Glomerular visceral epithelial cell (primary cell): ENCODE data around the gene ITPRIP.

ENCODE experiments used
- DNase-seq: peaks from one replicate; pipeline ENCODE4 v3.0.0-alpha.2; 2016; ENCODE audit errors: extremely low spot score

ITPRIP gene

DNA sequence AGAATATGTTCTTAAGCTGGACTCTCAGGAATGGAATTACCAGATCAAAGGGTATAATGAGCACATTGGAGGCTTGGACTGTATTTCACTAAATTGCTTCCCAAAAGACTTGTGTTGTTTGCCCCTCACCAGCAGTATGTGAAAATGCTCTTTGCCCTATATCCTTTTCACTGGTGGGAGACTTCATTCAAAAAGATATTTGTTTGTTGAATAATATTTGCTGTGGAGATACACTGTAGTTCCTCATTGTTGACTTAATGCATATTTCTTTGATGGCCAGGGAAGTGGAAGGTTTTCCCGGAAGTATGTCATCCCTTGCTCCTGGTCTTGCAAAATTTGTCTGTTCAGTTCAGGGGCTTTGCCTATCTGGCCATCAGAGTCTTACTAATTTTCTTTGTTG, 49.9 kb downstream of the ITPRIP start:
- no peak for DNase-seq

DNA sequence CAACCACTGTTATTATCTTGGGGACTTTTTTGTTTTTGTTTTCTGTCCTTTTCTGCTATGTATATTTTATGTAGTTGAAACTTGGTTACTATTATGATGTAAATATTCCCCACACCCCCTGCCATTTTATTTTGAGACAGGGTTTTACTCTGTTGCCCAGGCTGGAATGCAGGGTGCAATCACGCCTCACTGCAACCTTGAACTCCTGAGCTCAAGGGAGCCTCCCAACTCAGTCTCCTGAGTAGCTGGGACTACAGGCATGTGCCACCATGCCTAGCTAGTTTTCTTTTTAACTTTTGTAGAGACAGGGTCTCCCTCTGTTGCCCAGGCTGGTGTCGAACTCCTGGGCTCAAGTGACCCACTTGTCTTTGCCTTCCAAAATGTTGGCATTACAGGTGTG, 51.3 kb downstream of the ITPRIP start:
- DNase-seq = no peak

DNA sequence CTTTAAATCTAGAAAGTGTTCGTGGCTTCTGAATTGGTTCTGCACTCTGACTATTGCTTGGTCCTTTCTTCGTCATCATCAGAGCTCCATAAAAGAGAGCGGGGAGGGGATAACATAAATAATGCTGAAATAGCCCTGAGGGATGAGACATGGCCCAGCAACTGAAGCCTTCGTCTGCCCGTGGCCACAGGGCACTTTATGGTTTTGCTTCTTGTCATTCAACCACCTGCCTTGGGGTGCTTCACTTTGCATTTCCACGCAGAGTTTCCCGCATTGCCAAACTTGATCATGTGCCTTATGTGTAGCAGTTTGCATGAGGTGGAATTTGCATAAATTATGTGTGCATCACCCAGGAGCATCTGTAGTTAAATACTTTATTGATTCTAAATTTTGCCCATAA, 53.4 kb downstream of the ITPRIP start:
- DNase-seq = no peak

DNA sequence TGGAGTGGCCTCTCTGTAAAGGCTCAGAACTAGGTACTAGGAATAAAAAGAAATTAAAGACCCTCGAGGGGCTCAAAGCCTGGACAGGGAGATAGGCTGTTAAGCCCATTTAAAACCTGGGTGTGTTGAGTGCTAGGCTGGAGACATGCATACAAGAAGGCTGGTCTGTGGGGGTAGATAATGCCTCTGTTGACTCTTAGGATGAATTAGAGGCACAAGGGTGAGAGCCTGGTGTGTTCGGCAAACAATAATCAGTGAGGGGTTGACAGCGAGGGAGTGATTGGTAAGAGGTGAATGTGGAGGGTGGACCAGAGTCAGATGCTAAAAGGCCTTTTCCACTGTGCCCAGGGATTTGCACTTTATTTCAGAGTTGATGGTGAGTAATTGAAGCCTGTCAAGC, 56.6 kb downstream of the ITPRIP start:
- DNase-seq = no peak

GRCh38 chr10:104279550-104280259, 58.6 kb downstream of the ITPRIP start:
- DNase-seq = no peak

DNA sequence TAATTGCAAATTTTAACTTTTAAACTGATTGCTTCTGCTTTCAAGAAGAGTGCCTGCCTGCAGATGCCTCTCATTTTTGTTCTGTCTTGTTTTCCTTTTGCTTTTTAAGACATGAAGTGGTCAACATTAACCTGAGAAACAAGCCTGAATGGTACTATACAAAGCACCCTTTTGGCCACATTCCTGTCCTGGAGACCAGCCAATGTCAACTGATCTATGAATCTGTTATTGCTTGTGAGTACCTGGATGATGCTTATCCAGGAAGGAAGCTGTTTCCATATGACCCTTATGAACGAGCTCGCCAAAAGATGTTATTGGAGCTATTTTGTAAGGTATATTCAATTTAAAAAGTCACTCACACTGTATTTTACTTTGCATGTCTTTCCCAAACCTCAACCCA, 60.5 kb downstream of the ITPRIP start:
- DNase-seq = no peak

DNA sequence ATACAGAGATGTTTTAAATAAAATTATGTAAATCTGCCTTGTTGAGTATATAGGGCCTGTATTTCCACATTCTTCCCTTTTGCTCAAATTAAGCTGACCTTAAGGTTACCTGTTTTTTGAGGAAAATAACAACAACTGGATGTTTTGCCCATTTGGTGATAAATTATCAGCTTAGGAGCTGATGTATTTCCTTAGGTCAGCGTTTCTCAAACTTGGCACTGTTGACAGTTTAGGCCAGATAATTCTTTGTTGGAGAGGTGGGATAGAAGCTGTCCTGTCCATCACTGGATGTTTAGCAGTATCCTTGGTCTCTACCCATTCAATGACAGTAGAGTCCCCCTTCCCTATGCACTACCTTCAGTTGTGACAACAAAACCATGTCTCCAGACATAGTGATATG, 62.1 kb downstream of the ITPRIP start:
- DNase-seq = no peak

DNA sequence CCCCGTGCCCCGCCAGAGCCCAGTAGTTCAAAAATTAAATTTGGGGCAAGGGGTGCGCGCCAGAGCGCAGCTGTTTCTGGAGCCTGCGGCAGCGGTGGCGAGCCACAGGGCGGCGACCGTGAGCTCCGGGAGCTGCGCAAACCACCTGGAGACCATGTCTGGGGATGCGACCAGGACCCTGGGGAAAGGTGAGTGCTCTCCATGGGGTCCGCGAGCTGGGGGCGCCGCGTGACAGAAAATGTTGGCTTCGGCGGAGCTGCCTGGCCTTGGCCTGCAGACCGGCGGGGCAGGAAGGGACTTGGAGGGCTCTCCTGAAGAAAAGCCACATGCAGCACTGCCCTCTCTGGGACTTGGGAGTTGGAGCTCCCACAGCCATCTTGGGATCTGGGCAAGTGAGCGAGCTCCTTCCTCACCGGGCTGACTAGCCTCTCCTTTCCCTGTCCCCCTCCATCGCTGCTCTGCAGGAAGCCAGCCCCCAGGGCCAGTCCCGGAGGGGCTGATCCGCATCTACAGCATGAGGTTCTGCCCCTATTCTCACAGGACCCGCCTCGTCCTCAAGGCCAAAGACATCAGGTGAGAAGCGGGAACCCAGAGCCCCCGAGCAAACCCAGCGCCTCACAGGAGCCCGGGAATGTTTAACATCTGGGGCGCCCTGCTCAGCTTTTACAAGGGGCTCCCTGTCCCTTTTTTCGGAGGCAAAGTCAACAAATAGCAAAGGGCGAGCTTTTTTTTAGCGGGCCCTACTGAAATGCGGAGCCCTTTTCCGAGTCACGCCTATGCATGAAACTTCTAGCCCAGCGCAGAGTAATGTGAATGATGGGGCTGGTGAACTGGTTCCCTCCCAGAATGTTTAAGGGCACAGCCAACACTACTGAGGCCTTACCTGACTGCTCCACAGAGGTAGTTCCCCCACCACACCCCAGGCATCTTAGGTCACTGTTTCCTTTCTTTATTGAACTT, 63.2 kb downstream of the ITPRIP start:
- peak; percentile 54 for DNase-seq

DNA sequence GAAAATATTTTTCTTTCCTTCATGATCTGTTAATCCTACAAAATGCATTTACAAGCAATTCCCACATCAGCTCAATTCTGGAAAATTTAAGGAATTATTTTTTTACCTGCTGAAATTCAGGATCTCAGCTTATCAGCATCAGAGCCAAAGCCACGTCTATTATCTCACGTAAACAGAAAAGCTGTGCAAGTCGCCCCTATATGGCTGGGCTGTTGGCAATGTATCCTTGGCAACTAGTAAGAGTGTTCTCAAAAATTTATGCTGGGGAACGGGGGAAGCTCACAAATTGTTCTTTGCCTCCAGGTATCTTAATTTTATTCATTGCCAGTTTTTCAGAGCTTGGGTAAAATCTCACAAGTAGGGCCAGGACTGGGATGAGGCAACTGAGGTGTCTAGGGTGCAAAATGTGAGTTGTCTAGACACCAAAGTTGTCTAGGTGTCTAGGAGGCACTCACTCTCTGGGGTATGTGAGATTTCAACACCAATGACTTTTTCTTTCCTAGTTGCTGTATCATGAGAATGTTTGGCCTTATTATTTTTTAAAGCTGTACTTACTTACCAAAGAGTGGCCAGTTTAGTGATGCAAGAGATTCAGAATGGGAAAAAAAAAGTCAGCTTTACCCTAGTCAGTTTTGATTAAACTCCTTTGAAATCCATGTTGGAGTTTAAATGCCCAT, 64.2 kb downstream of the ITPRIP start:
- no peak for DNase-seq

- no peak for DNase-seq
Measured at GRCh38 chr10:104273286-104273685, 65.0 kb downstream of the ITPRIP start.

DNA sequence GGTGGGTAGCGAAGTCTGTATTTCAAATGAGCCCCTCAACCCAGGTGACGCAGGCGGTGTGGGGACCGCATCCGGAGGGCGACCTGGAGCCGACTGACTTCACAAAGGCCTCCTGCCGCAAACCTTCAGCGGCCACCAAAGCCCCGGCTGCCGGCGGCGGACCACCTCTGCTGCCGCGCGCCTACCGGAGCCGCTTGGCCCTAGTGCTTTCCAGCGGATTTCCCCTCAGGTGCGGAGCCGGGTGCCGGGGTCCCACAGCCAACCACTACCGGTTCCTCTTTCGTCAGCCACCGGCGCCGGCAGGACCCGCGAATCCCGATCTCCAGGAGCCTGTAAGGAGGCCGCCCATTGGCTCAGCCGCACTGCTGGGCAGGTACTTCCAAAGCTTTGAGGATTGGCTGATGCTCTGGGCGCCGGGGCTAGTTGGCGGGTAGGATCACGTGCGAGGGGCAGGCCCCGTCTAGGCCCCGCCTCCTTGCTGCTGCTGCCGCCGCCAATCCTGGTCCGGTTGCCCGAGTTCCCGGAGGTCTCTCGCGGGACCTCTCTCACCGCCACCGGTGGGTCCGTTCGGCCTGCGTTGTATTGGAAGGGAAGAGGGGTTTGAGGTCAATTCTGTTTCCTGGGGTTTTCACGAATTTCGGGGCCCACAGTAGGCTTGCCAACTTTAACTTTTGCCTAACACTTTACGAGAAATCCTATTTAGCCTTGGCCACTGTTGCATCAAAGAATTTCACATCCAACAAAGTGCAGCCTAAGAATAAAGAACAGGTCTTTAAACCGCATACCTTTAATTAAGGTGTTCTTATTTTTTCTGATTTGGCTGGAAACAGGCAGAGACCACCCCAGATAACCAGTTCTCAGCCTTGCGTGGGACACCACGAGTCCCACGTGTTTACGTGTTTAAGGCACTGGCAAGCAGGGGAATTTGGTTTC, 69.3 kb downstream of the ITPRIP start, which contains the start of gene GSTO2:
Gene GSTO2 (plus strand): TSS at position 472 of the 933 bp plus-strand sequence. CDS start 5,732 bp downstream, outside the sequence.
- DNase-seq = peak; percentile 99

- no peak for DNase-seq
Measured at GRCh38 chr10:104268405-104268712, 69.9 kb downstream of the ITPRIP start.

- DNase-seq = no peak
Measured at GRCh38 chr10:104267721-104268404, 70.4 kb downstream of the ITPRIP start.

DNA sequence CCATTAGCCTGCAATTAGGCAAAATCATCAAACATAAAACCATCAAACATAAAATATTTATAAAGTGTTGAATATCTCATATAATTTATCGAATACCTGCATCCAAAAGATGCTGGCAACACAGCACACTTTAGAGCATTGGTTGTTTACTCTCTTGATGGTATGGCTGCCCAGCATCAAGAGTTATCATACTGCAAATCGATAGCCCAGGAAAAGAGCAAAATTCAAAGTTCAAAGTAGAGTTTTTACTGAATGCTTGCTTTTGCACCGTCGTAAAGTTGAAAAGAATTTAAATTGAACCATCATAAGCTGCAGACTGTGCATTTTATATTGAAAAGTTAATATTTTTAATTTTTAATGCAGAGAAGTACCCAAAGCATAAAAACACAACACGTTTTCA, 73.5 kb downstream of the ITPRIP start:
- DNase-seq = no peak

DNA sequence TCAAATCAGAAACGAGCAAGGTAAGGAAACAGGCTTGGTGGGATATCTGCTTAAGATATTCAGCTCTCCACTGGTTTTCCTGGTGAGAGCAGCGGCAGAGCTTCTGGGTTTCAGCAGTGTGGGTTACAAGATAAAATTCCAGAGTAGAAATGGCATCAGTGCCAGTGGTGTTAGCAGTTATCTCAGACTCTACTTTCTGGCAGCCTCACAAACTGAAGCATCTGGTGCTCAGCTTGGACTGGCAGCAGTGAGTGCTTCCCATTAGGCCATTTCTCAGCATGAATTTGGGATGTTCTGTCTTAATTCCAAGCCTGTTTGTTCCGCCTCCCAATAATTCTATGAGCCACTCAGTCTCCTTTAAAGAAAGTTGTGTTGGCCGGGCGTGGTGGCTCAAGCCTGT, 76.2 kb downstream of the ITPRIP start:
- no peak for DNase-seq

GRCh38 chr10:104260775-104261115, 77.5 kb downstream of the ITPRIP start:
- DNase-seq = no peak

GRCh38 chr10:104259999-104260774, 78.1 kb downstream of the ITPRIP start:
- no peak for DNase-seq
